ENCODE data around the gene DIS3L2.

GRCh38 chr2:231940795-231941194 is 20.7 kb upstream of the DIS3L2 start:
- TF ChIP-seq POLR2AphosphoS5 (IDR thresholded peaks at IDR 0.05; ENCODE audit: low read depth, low read length) = no peak
- TF ChIP-seq TAF1 (IDR thresholded peaks at IDR 0.05; ENCODE audit: borderline replicate concordance, insufficient read depth, low read length) = no peak
- TF ChIP-seq FOXP2 (optimal IDR thresholded peaks at IDR 0.05; ENCODE audit: borderline replicate concordance, extremely low read depth, extremely low read length, insufficient read depth) = no peak
- TF ChIP-seq, protein P1, sequence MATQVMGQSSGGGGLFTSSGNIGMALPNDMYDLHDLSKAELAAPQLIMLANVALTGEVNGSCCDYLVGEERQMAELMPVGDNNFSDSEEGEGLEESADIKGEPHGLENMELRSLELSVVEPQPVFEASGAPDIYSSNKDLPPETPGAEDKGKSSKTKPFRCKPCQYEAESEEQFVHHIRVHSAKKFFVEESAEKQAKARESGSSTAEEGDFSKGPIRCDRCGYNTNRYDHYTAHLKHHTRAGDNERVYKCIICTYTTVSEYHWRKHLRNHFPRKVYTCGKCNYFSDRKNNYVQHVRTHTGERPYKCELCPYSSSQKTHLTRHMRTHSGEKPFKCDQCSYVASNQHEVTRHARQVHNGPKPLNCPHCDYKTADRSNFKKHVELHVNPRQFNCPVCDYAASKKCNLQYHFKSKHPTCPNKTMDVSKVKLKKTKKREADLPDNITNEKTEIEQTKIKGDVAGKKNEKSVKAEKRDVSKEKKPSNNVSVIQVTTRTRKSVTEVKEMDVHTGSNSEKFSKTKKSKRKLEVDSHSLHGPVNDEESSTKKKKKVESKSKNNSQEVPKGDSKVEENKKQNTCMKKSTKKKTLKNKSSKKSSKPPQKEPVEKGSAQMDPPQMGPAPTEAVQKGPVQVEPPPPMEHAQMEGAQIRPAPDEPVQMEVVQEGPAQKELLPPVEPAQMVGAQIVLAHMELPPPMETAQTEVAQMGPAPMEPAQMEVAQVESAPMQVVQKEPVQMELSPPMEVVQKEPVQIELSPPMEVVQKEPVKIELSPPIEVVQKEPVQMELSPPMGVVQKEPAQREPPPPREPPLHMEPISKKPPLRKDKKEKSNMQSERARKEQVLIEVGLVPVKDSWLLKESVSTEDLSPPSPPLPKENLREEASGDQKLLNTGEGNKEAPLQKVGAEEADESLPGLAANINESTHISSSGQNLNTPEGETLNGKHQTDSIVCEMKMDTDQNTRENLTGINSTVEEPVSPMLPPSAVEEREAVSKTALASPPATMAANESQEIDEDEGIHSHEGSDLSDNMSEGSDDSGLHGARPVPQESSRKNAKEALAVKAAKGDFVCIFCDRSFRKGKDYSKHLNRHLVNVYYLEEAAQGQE (IDR thresholded peaks at IDR 0.05; ENCODE audit: insufficient read depth in 1 of 2, low read depth in 2 of 2, low read length in 2 of 2) = no peak

Measured in PFSK-1 (cell line).